A549 (cell line): ENCODE results near the gene CCDC136. TPM values are rescaled to one million over a fixed set of nuclear protein-coding genes. Genes with fewer than 3 reads are reported as not detected.

Experiments
- ATAC-seq, 2 experiments: fragments of 200-7000 bp in 1 of 2; fragments of >200 bp in 1 of 2; cut with Nextera tagmentation in 1 of 2; cut with Tn5 transposase in 1 of 2; 3 replicates each; pipeline versions ENCODE4 v1.8.0 to v1.9.1; 2018 to 2020; ENCODE audit warnings: mild to moderate bottlenecking in 1 of 2, moderate library complexity in 1 of 2
- CTCF ChIA-PET: fragments of 300-600 bp; sonication (Branson Sonifier 250); formaldehyde crosslinking; extraction: SDS; loops from one replicate; lab custom pipeline; 2021; ENCODE audit warnings: antibody characterized with exemption, inconsistent platforms; lab: Yijun Ruan, JAX
- POLR2A ChIA-PET: fragments of 350-600 bp; formaldehyde crosslinking; extraction: SDS; loops from one replicate; lab custom pipeline; 2021; ENCODE audit warnings: antibody characterized with exemption, inconsistent platforms; lab: Yijun Ruan, JAX
- DNase-seq, 2 experiments: peaks; one replicate each; pipeline versions ENCODE4 v3.0.0 to v3.0.0-alpha.2; 2011 to 2016; ENCODE audit warnings: low read depth in 1 of 2, low spot score in 1 of 2
- FAIRE-seq: peaks from 2 replicates; lab custom pipeline; 2011; peaks lifted over from hg19 to GRCh38; lab: Jason Lieb, UNC
- H3K27ac ChIP-seq, 2 experiments: fragments of >200 bp; sonication (Bioruptor Twin); formaldehyde crosslinking; 3 replicates each; pipeline ENCODE4 v1.5.1; 2016 to 2017
- H3K4me1 ChIP-seq: fragments of >200 bp; sonication (Bioruptor Twin); formaldehyde crosslinking; 3 replicates; pipeline ENCODE4 v1.6.1; 2016
- H3K4me2 ChIP-seq: fragments of >200 bp; sonication (Bioruptor Twin); formaldehyde crosslinking; 3 replicates; pipeline ENCODE4 v1.6.1; 2016
- H3K4me3 ChIP-seq: fragments of >200 bp; sonication (Bioruptor Twin); formaldehyde crosslinking; 3 replicates; pipeline ENCODE4 v1.5.1; 2016
- H3K9me3 ChIP-seq: fragments of >200 bp; sonication (Bioruptor Twin); formaldehyde crosslinking; 3 replicates; pipeline ENCODE4 v1.6.1; 2016
- CHD2 ChIP-seq: fragments of 150-350 bp; IDR thresholded peaks from 2 replicates; pipeline ENCODE4 v1.6.1; 2014; ENCODE audit warnings: low read length; ENCODE audit not compliant: partially characterized antibody
- EP300 ChIP-seq, 2 experiments: fragments of >200 bp; sonication (Bioruptor Twin); formaldehyde crosslinking; IDR thresholded peaks; 2 replicates in 1 of 2; 3 replicates in 1 of 2; pipeline ENCODE4 v1.6.1; 2016 to 2017
- FOSB ChIP-seq: fragments of 250-450 bp; sonication (Bioruptor Pico); IDR thresholded peaks from 2 replicates; pipeline ENCODE4 v1.5.0; 2020; ENCODE audit warnings: mild to moderate bottlenecking, moderate library complexity
- FOSL2 ChIP-seq, 2 experiments: fragments of 450-650 bp in 1 of 2; fragments of >200 bp in 1 of 2; sonication (Bioruptor Twin) in 1 of 2; formaldehyde crosslinking; IDR thresholded peaks; 2 replicates each; pipeline versions ENCODE4 v1.5.0 to v1.6.1; 2016 to 2020; ENCODE audit warnings: mild to moderate bottlenecking in 1 of 2, moderate library complexity in 1 of 2
- HDAC2 ChIP-seq: fragments of 200-600 bp; sonication (generic); IDR thresholded peaks from 2 replicates; pipeline ENCODE4 v1.6.1; 2016
- HEYL ChIP-seq: fragments of 250-450 bp; sonication (Bioruptor Pico); IDR thresholded peaks from 2 replicates; pipeline ENCODE4 v1.8.0; 2021; ENCODE audit warnings: mild to moderate bottlenecking, moderate library complexity
- HOXB5 ChIP-seq: fragments of 250-450 bp; sonication (Bioruptor Pico); IDR thresholded peaks from 2 replicates; pipeline ENCODE4 v1.5.0; 2020; ENCODE audit warnings: mild to moderate bottlenecking, moderate library complexity
- MAZ ChIP-seq: fragments of 150-350 bp; IDR thresholded peaks from 2 replicates; pipeline ENCODE4 v1.6.1; 2014; ENCODE audit warnings: antibody characterized with exemption, low read depth, low read length, borderline replicate concordance
- MYC ChIP-seq: IDR thresholded peaks from 2 replicates; pipeline ENCODE4 v1.6.1; 2012; ENCODE audit warnings: mild to moderate bottlenecking, inconsistent platforms, low read length, improper control_type of control experiment, borderline replicate concordance
- NPAS2 ChIP-seq: fragments of 250-450 bp; sonication (Bioruptor Pico); IDR thresholded peaks from 2 replicates; pipeline ENCODE4 v1.8.0; 2022; ENCODE audit warnings: mild to moderate bottlenecking, moderate library complexity, borderline replicate concordance
- NR3C1 ChIP-seq: fragments of >200 bp; sonication (Bioruptor Twin); formaldehyde crosslinking; IDR thresholded peaks from 3 replicates; pipeline ENCODE4 v1.6.1; 2017
- RARB ChIP-seq: fragments of 250-450 bp; sonication (Bioruptor Pico); IDR thresholded peaks from 2 replicates; pipeline ENCODE4 v1.8.0; 2021; ENCODE audit warnings: mild to moderate bottlenecking, moderate library complexity
- RFX5 ChIP-seq: fragments of 450-650 bp; IDR thresholded peaks from 2 replicates; pipeline ENCODE4 v1.7.1; 2014; ENCODE audit warnings: antibody characterized with exemption, mild to moderate bottlenecking, moderate library complexity
- RNF2 ChIP-seq: fragments of 200-600 bp; sonication (generic); IDR thresholded peaks from 2 replicates; pipeline ENCODE4 v1.6.1; 2016; ENCODE audit warnings: low read depth, mild to moderate bottlenecking, antibody characterized with exemption, moderate library complexity, borderline replicate concordance
- SREBF2 ChIP-seq: fragments of 450-650 bp; IDR thresholded peaks from 2 replicates; pipeline ENCODE4 v1.6.1; 2014; ENCODE audit warnings: mild to moderate bottlenecking, moderate library complexity
- ZSCAN20 ChIP-seq: fragments of 250-450 bp; sonication (Bioruptor Pico); IDR thresholded peaks from 2 replicates; pipeline ENCODE4 v1.8.0; 2022; ENCODE audit warnings: mild to moderate bottlenecking, moderate library complexity
- WGBS: methylation state at CpG from one replicate; pipeline ENCODE4 v1.1.6; 2017; ENCODE audit errors: missing lambda C conversion rate; 5-methylcytosine and 5-hydroxymethylcytosine counted together
- polyA plus RNA-seq, 4 experiments: library from polyadenylated mRNA; depleted of rRNA in 3 of 4; stranded (reverse); fragments of >200 nt; fragmentation: RNase III in 1 of 4; extraction: RNeasy Plus Mini Kit Qiagen cat#74134 plus additional on column Dnase treatment in 1 of 4; gene quantifications; 2 replicates in 3 of 4; 3 replicates in 1 of 4; pipeline ENCODE4 v1.2.3, GENCODE V29; 2011 to 2017
- TF ChIP-seq, protein P1 (sequence below): fragments of >200 bp; sonication (Bioruptor Twin); formaldehyde crosslinking; IDR thresholded peaks from 3 replicates; pipeline ENCODE4 v1.6.1; 2016
- TF ChIP-seq, protein P2 (sequence below): fragments of 250-450 bp; sonication (Bioruptor Pico); IDR thresholded peaks from 2 replicates; pipeline ENCODE4 v1.5.0; 2020; ENCODE audit warnings: low read depth, mild to moderate bottlenecking, moderate library complexity
- TF ChIP-seq, protein P3 (sequence below): fragments of 250-450 bp; sonication (Bioruptor Pico); IDR thresholded peaks from 2 replicates; pipeline ENCODE4 v1.5.0; 2021; ENCODE audit warnings: mild to moderate bottlenecking, moderate library complexity, borderline replicate concordance
- TF ChIP-seq, protein P4 (sequence below): fragments of 150-350 bp; IDR thresholded peaks from 2 replicates; pipeline ENCODE4 v1.6.1; 2014; ENCODE audit warnings: low read depth, mild to moderate bottlenecking, low read length
- TF ChIP-seq, protein P5 (sequence below): fragments of 200-600 bp; sonication (generic); IDR thresholded peaks from 2 replicates; pipeline ENCODE4 v1.6.1; 2016; ENCODE audit warnings: antibody characterized with exemption, mild to moderate bottlenecking, moderate library complexity

Gene CCDC136
- polyA plus RNA-seq, 2 of the 4 experiments (the other 2 are of a cell fraction) = 4.7 to 5.4 TPM

DNA sequence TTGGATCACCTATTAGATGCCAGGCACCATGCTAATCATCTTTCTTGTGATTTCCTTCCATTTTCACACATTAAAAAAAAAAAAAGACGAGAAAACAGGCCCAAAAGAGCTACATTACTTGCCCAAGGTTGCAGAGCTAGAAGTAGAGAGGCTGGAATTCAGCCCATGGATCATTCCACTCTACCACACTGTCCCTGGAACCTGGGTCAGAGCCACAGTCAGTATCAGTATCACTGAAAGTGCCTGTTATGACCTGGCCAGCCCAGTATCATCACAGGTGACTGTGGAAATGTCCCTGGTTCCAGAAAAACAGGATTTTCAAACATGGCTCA is 35.1 kb downstream of the CCDC136 start:
- no peak overlapping the region for H3K4me2 ChIP-seq
- CTCF ChIA-PET = interaction anchor here (1.0 to 2.0 kb wide), 4 partner anchors 17 to 57 kb away, joined by 3 to 6 read pairs (median 3); no protein-coding TSS in a partner anchor

DNA sequence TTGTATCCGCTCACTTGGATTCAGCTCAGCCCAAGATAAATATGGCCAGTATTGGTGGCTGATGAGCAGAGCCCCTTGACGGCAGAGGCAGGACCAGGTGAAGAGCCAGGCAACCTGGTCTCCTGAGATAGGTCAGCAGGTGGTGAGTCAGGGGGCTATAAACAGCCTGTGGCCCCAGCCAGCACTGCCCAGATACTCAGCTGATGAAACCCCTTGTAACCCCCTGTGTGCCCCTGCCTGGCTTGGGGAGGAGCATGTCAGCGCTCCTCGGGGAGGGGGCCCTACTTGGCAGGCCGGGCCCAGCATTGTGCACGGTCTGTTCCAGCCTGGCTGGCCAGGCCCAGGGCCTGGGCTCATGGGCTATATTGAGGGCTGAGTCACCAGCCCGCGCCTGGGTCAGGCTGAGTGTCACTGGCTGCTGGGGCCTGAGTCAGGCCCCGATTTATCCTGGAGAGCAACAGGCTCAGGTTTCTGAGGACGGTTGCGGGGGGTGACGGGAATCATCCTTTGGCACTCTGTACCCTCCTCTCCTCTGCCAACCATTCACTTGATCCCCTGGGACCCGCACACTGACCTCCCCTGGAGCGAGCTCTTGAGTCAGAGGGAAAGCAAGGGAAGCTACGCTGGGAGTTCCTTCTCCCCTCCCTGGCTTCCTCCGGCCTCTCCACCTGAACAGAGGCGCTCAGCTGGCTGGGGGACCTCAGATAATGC is 35.6 kb downstream of the CCDC136 start:
- Histone ChIP-seq H3K9me3 (no peaks in the 10 kb centered on the region), H3K27ac (peak overlapping the region; percentile 19 to 75; a peak in 5 of 6 replicates), H3K4me1 (peaks cover 38% of the 10 kb centered on the region), H3K4me3 (no peak overlapping the region), H3K4me2 (no peak overlapping the region)
- ChIA-PET CTCF (interaction anchor here (1.0 to 1.8 kb wide), 4 partner anchors 15 to 53 kb away, joined by 3 to 5 read pairs (median 4); no protein-coding TSS in a partner anchor), POLR2A (interaction anchor here (0.5 kb wide), 1 partner anchor 50 kb away, joined by 3 read pairs; no protein-coding TSS in a partner anchor)
- ATAC-seq = peak; percentile 69 to 72
- no peak for FAIRE-seq
- DNase-seq = no peak
- TF ChIP-seq FOSL2 (IDR thresholded peaks at IDR 0.05) = no peak
- peak; percentile 47 for TF ChIP-seq FOSL2 (CRISPR knock-in tag; IDR thresholded peaks at IDR 0.05)
- no peak for TF ChIP-seq MYC
- WGBS = 76% methylated on average over 14 of the region's 17 CpGs

More for the DNA sequence above, 35.1 kb downstream of the CCDC136 start:
- no peak for ATAC-seq
- Histone ChIP-seq H3K4me1 (peaks cover 33% of the 10 kb centered on the region), H3K4me3 (no peak overlapping the region), H3K9me3 (no peaks in the 10 kb centered on the region), H3K27ac (peak overlapping the region in 1 of 2 experiments; percentile 75; a peak in 4 of 6 replicates)
- no peak for TF ChIP-seq SREBF2
- TF ChIP-seq FOSL2 (IDR thresholded peaks at IDR 0.05) = no peak
- TF ChIP-seq FOSL2 (CRISPR knock-in tag; IDR thresholded peaks at IDR 0.05) = no peak
- TF ChIP-seq NR3C1 = no peak
- TF ChIP-seq EP300 (IDR thresholded peaks at IDR 0.05) = no peak
- no peak for TF ChIP-seq RFX5
- no peak for TF ChIP-seq RARB (CRISPR knock-in tag)
- no peak for TF ChIP-seq MAZ
- no peak for TF ChIP-seq RNF2
- TF ChIP-seq, protein P1, sequence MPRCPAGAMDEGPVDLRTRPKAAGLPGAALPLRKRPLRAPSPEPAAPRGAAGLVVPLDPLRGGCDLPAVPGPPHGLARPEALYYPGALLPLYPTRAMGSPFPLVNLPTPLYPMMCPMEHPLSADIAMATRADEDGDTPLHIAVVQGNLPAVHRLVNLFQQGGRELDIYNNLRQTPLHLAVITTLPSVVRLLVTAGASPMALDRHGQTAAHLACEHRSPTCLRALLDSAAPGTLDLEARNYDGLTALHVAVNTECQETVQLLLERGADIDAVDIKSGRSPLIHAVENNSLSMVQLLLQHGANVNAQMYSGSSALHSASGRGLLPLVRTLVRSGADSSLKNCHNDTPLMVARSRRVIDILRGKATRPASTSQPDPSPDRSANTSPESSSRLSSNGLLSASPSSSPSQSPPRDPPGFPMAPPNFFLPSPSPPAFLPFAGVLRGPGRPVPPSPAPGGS = no peak
- TF ChIP-seq FOSB (CRISPR knock-in tag) = no peak
- no peak for TF ChIP-seq CHD2
- TF ChIP-seq, protein P2, sequence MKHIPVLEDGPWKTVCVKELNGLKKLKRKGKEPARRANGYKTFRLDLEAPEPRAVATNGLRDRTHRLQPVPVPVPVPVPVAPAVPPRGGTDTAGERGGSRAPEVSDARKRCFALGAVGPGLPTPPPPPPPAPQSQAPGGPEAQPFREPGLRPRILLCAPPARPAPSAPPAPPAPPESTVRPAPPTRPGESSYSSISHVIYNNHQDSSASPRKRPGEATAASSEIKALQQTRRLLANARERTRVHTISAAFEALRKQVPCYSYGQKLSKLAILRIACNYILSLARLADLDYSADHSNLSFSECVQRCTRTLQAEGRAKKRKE = no peak
- TF ChIP-seq, protein P3, sequence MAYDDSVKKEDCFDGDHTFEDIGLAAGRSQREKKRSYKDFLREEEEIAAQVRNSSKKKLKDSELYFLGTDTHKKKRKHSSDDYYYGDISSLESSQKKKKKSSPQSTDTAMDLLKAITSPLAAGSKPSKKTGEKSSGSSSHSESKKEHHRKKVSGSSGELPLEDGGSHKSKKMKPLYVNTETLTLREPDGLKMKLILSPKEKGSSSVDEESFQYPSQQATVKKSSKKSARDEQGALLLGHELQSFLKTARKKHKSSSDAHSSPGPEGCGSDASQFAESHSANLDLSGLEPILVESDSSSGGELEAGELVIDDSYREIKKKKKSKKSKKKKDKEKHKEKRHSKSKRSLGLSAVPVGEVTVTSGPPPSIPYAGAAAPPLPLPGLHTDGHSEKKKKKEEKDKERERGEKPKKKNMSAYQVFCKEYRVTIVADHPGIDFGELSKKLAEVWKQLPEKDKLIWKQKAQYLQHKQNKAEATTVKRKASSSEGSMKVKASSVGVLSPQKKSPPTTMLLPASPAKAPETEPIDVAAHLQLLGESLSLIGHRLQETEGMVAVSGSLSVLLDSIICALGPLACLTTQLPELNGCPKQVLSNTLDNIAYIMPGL (CRISPR knock-in tag) = no peak
- POLR2A ChIA-PET = no interaction called here
- DNase-seq = no peak
- WGBS = 64% methylated on average over 1 of the region's 1 CpG
- FAIRE-seq = no peak

DNA sequence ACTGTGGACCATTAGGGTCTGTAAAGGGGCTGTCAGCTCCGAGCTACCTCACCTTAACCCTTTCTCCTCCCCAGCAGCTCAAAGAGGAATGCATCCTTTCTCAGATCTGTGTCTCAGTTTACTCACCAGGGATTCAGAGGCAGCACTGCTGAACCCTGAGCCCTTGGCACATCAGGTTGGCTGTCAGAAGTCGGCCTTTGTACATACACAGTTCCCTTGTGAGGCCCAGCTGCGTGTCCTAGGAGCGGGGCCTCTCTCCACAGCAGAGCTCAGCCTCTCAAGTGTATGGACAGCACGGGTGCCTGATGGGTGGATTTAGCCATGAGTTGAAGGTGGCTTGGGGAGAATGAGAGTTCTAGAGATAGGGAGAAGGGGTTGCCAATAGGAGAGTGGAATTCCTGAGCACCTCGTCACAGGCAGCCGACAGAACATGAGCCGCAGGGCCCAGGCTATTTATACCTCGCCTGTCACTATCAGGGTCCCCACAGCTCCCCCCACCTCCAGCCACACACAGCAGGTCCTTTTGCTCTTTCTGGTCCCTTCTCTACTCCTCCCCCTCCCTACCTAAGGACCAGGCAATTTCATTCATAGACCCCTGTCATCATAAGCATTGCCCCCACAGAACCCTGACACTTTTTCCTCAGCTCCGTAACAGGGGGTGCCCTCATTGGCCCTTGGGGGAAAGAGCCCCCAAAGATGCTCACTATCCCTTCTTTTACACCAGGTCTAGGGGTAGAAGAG is 36.4 kb downstream of the CCDC136 start:
- no peaks in the 10 kb centered on the region for H3K9me3 ChIP-seq
- ChIA-PET POLR2A (interaction anchor here (0.5 kb wide), 1 partner anchor 51 kb away, joined by 3 read pairs; no protein-coding TSS in a partner anchor), CTCF (interaction anchor here (1.0 to 1.8 kb wide), 2 partner anchors 14 to 53 kb away, joined by 5 read pairs; no protein-coding TSS in a partner anchor)
- DNase-seq (no peak), FAIRE-seq (no peak), ATAC-seq (peak; percentile 8 to 19; a peak in 5 of 6 replicates)
- peak overlapping the region; percentile 1 to 75; a peak in 4 of 6 replicates for H3K27ac ChIP-seq
- peaks cover 46% of the 10 kb centered on the region for H3K4me1 ChIP-seq
- no peak overlapping the region for H3K4me2 ChIP-seq
- 63% methylated on average over 10 of the region's 10 CpGs for WGBS
- H3K4me3 ChIP-seq = no peak overlapping the region
- TF ChIP-seq HDAC2 (no peak), RNF2 (no peak), ZSCAN20 (CRISPR knock-in tag) (no peak), HEYL (CRISPR knock-in tag) (no peak), HOXB5 (no peak), RFX5 (no peak), NPAS2 (CRISPR knock-in tag) (no peak)
- TF ChIP-seq, protein P4, sequence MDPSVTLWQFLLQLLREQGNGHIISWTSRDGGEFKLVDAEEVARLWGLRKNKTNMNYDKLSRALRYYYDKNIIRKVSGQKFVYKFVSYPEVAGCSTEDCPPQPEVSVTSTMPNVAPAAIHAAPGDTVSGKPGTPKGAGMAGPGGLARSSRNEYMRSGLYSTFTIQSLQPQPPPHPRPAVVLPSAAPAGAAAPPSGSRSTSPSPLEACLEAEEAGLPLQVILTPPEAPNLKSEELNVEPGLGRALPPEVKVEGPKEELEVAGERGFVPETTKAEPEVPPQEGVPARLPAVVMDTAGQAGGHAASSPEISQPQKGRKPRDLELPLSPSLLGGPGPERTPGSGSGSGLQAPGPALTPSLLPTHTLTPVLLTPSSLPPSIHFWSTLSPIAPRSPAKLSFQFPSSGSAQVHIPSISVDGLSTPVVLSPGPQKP = no peak
- TF ChIP-seq, protein P5, sequence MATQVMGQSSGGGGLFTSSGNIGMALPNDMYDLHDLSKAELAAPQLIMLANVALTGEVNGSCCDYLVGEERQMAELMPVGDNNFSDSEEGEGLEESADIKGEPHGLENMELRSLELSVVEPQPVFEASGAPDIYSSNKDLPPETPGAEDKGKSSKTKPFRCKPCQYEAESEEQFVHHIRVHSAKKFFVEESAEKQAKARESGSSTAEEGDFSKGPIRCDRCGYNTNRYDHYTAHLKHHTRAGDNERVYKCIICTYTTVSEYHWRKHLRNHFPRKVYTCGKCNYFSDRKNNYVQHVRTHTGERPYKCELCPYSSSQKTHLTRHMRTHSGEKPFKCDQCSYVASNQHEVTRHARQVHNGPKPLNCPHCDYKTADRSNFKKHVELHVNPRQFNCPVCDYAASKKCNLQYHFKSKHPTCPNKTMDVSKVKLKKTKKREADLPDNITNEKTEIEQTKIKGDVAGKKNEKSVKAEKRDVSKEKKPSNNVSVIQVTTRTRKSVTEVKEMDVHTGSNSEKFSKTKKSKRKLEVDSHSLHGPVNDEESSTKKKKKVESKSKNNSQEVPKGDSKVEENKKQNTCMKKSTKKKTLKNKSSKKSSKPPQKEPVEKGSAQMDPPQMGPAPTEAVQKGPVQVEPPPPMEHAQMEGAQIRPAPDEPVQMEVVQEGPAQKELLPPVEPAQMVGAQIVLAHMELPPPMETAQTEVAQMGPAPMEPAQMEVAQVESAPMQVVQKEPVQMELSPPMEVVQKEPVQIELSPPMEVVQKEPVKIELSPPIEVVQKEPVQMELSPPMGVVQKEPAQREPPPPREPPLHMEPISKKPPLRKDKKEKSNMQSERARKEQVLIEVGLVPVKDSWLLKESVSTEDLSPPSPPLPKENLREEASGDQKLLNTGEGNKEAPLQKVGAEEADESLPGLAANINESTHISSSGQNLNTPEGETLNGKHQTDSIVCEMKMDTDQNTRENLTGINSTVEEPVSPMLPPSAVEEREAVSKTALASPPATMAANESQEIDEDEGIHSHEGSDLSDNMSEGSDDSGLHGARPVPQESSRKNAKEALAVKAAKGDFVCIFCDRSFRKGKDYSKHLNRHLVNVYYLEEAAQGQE = no peak
